Natural killer cell (primary cell): ENCODE data around the gene ABR. TPM values are rescaled to one million over a fixed set of nuclear protein-coding genes. Genes with fewer than 3 reads are reported as not detected.

Experiments used
- ATAC-seq, 3 donors: fragments of 150-1000 bp in 2 of 3; fragments of 200-7000 bp in 1 of 3; cut with Tn5 transposase; 1 replicate in 1 of 3; 2 replicates in 2 of 3; pipeline ENCODE4 v1.10.0; 2021; ENCODE audit warnings: mild to moderate bottlenecking in 2 of 3, moderate library complexity in 2 of 3
- DNase-seq, 2 donors: peaks; one replicate each; pipeline versions ENCODE4 v3.0.0 to v3.0.0-alpha.2; 2013 to 2021; ENCODE audit warnings: mixed read lengths in 1 of 2
- H3K27ac ChIP-seq: one replicate; pipeline ENCODE4 v1.5.1; 2013; ENCODE audit warnings: mild to moderate bottlenecking, low read length
- H3K27me3 ChIP-seq: one replicate; pipeline ENCODE4 v1.6.1; 2013; ENCODE audit warnings: low read length; ENCODE audit not compliant: control insufficient read depth, insufficient read depth
- H3K36me3 ChIP-seq: one replicate; pipeline ENCODE4 v1.6.1; 2013; ENCODE audit warnings: low read length; ENCODE audit not compliant: control insufficient read depth, insufficient read depth
- H3K4me1 ChIP-seq: one replicate; pipeline ENCODE4 v1.6.1; 2013; ENCODE audit warnings: low read length; ENCODE audit not compliant: control insufficient read depth, insufficient read depth
- H3K4me3 ChIP-seq: one replicate; pipeline ENCODE4 v1.5.1; 2013; ENCODE audit warnings: low read length
- H3K9me3 ChIP-seq: one replicate; pipeline ENCODE4 v1.6.1; 2013; ENCODE audit warnings: low read length; ENCODE audit not compliant: control insufficient read depth, insufficient read depth
- H3K27ac Mint-ChIP-seq, 2 donors: one replicate each; pipeline ENCODE4 v1.8.0; 2022; ENCODE audit warnings: mild to moderate bottlenecking in 2 of 2, mixed read lengths in 2 of 2, moderate library complexity in 1 of 2
- H3K27me3 Mint-ChIP-seq, 2 donors: one replicate each; pipeline ENCODE4 v1.8.0; 2022; ENCODE audit warnings: low read depth in 2 of 2, mixed read lengths in 2 of 2
- H3K36me3 Mint-ChIP-seq: one replicate; pipeline ENCODE4 v1.8.0; 2022; ENCODE audit warnings: mixed read lengths
- H3K4me1 Mint-ChIP-seq, 2 donors: one replicate each; pipeline ENCODE4 v1.8.0; 2022; ENCODE audit warnings: mixed read lengths in 2 of 2
- H3K4me3 Mint-ChIP-seq: one replicate; pipeline ENCODE4 v1.8.0; 2022; ENCODE audit warnings: mild to moderate bottlenecking, moderate library complexity, mixed read lengths
- H3K9me3 Mint-ChIP-seq, 2 donors: one replicate each; pipeline ENCODE4 v1.8.0; 2022; ENCODE audit warnings: mixed read lengths in 2 of 2
- CTCF ChIP-seq: fragments of 200-600 bp; IDR thresholded peaks from one replicate; pipeline ENCODE4 v1.8.0; 2022; ENCODE audit warnings: antibody characterized with exemption
- whole genome bisulfite sequencing: methylation state at CpG from one replicate; pipeline ENCODE4 v1.1.7; 2013; ENCODE audit warnings: missing lambda C conversion rate; ENCODE audit not compliant: insufficient coverage; 5-methylcytosine and 5-hydroxymethylcytosine counted together
- intact Hi-C: fragments of 100-400 bp; cut with micrococcal nuclease; formaldehyde crosslinking; loops from one replicate; pipeline ENCODE4 v1.14.2; 2022
- total RNA-seq, 4 donors: library from RNA; stranded (reverse); fragments of 120-200 nt in 1 of 4; gene quantifications; one replicate each; pipeline versions ENCODE4 v1.2.3 to v1.2.4, GENCODE V29; 2013 to 2022

Gene ABR
- total RNA-seq, 3 donors from 2014 or later (not counting 1 experiment from before 2014, with no cell fraction given), result 155 to 215 (median 163) TPM

- Histone ChIP-seq H3K4me1 (peaks cover 24% of the 10 kb centered on the region), H3K4me3 (no peak overlapping the region), H3K9me3 (no peaks in the 10 kb centered on the region), H3K27me3 (no peaks in the 10 kb centered on the region), H3K27ac (no peak overlapping the region), H3K36me3 (peaks cover 11% of the 10 kb centered on the region)
- Mint-ChIP-seq H3K27ac (peak overlapping the region in 1 of 2 donors; percentile 73), H3K36me3 (no peaks in the 10 kb centered on the region), H3K4me3 (no peak overlapping the region), H3K27me3 (no peaks in the 10 kb centered on the region), H3K4me1 (peaks cover 9 to 37% of the 10 kb centered on the region in 2 donors), H3K9me3 (no peaks in the 10 kb centered on the region)
- DNase-seq (no peak), ATAC-seq (no peak)
- no peak for TF ChIP-seq CTCF
- WGBS, result 72% methylated on average over 15 of the region's 17 CpGs
- intact Hi-C loops, result no loop called here
Observed at GRCh38 chr17:1035546-1036170, 144.1 kb downstream of the ABR start.

GRCh38 chr17:1034652-1035210, 145.1 kb downstream of the ABR start:
- no peak overlapping the region for H3K4me3 ChIP-seq
- Mint-ChIP-seq H3K36me3 (no peaks in the 10 kb centered on the region), H3K27me3 (no peaks in the 10 kb centered on the region), H3K4me3 (no peak overlapping the region), H3K9me3 (no peaks in the 10 kb centered on the region), H3K27ac (no peak overlapping the region), H3K4me1 (peaks cover 9 to 36% of the 10 kb centered on the region in 2 donors)
- H3K4me1 ChIP-seq, result peaks cover 15% of the 10 kb centered on the region
- ATAC-seq, result no peak
- H3K9me3 ChIP-seq, result no peaks in the 10 kb centered on the region
- intact Hi-C loops, result no loop called here
- no peaks in the 10 kb centered on the region for H3K27me3 ChIP-seq
- no peak for DNase-seq
- TF ChIP-seq CTCF, result no peak
- WGBS, result 97% methylated on average over 20 of the region's 20 CpGs
- H3K27ac ChIP-seq, result no peak overlapping the region
- peaks cover 13% of the 10 kb centered on the region for H3K36me3 ChIP-seq

- H3K4me3 Mint-ChIP-seq, result no peak overlapping the region
- H3K9me3 ChIP-seq, result no peaks in the 10 kb centered on the region
- TF ChIP-seq CTCF, result no peak
- no peaks in the 10 kb centered on the region for H3K27me3 ChIP-seq
- 70% methylated on average over 11 of the region's 11 CpGs for WGBS
- H3K36me3 Mint-ChIP-seq, result no peaks in the 10 kb centered on the region
- H3K4me1 ChIP-seq, result peaks cover 10% of the 10 kb centered on the region
- H3K4me1 Mint-ChIP-seq, result peaks cover 9 to 35% of the 10 kb centered on the region in 2 donors
- intact Hi-C loops, result no loop called here
- DNase-seq, result no peak
- no peaks in the 10 kb centered on the region for H3K9me3 Mint-ChIP-seq
- no peaks in the 10 kb centered on the region for H3K27me3 Mint-ChIP-seq
- peak in 1 of 3 donors; percentile 22 for ATAC-seq
- H3K36me3 ChIP-seq, result peaks cover 10% of the 10 kb centered on the region
- no peak overlapping the region for H3K27ac ChIP-seq
- peak overlapping the region in 1 of 2 donors; percentile 16 for H3K27ac Mint-ChIP-seq
- H3K4me3 ChIP-seq, result no peak overlapping the region
Observed at GRCh38 chr17:1033503-1033902, 146.3 kb downstream of the ABR start.
